ENCODE data around the gene TSPAN12. TPM values are rescaled to one million over a fixed set of nuclear protein-coding genes. Genes with fewer than 3 reads are reported as not detected.

Gene TSPAN12
- total RNA-seq, 1 experiment from 2014 or later = 17.7 TPM

DNA sequence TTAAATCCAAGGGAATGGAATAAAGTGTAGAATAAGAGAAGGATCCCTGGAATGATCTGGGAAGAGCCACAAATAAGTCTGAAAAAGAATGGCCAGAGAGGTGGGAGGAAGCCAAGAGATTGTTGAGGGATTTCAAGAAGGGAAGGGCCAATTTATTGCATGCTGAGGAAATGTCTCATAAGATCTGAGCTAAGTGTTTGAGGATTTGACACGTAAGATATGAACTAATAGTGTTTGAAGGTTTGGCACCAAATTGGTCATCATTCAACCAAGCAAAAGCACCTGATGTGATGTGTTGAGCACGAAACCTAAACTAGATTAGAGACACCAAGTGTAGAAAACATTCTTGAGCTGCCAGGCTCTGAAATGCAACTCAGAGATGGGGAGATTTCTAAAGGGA is 97.9 kb downstream of the TSPAN12 start:
- no peak for DNase-seq (ENCODE audit: low read depth)

DNA sequence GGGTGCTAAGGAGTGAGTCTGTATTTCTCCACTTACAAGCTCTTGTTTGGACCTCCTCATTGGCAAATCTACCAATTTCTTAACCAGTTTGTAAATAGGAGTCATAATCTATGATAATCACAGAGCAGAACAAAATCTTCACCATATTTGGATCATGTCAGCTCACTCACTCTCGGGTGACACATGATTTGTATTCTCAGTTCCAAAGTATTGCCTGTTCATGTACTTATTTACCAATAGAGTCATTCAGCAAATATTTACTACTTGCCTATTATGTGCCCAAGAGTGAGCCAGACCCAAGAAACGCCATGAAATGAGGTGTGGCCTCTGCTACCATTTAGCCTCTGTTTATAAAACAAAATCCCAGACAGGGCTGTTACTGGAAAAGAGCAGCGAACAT is 114.8 kb downstream of the TSPAN12 start:
- DNase-seq (ENCODE audit: low read depth) = no peak

DNA sequence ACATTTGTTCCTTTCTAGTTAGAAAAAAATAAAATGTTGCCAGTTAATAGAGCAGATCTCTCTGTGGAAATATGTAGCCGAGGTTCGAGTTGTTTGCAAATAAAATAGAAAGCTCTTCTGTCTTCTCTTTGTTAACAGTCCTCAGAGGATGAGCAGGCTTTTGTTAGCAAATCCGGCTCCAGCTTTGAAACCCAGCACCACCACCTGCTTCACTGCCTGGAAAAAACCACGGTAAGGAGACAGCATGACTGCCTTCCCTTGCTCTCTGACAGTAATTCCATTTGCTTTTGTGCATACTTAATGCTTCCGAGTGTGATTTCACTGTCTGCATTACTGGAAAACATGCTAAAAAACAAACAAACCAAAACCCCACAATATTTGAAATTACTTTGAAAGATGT is 115.6 kb downstream of the TSPAN12 start:
- DNase-seq (ENCODE audit: low read depth) = no peak

DNA sequence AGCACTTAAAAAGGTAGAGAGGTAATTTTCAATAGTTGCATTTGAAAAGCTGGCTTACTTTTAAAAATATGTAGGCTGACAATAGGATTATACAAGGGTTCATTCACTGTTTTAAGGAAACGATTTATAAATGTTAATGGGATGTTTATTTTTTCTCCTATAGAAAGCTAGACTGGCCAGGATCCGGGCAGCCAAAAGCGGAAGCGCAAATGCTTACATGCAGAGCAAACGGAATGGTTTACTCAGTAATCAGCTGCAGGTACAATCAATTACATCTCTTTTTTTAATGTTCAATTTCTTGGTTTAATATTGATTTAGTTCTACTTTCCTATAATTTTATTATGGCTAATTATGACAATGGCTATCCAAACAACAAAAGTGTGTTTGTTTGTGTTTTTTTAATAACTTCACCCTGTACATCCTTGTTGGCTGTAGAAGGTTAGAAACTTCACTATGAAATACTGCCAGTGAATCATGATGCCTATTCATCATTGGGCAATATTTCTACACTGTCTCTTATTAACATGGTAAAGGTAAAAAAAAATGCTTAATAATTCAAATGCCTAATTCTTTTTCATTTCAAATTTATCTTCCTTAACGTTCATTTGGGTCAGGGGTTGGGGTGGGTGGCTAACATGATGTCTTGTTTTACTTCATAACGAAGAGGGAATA is 116.4 kb downstream of the TSPAN12 start:
- no peak for DNase-seq (ENCODE audit: low read depth)

DNA sequence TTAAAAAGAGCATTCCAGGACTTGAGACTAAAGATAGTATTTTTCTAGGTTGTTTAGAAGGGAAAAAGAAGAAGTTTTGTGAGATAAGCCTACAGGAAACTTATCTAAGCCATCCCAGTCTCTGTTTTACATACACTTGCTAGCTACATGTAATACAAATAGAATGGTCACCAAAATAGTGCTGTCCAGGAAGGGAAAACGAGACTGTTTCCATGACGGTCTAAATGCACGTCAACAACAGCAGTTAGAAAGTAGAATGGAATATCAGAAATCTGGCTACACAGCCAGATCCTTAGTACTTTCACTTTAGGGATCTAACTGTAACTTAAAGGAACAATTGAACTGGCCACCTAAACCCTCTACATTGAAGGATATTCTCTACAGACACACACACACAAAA is 117.6 kb downstream of the TSPAN12 start:
- DNase-seq (ENCODE audit: low read depth) = peak; percentile 19

DNA sequence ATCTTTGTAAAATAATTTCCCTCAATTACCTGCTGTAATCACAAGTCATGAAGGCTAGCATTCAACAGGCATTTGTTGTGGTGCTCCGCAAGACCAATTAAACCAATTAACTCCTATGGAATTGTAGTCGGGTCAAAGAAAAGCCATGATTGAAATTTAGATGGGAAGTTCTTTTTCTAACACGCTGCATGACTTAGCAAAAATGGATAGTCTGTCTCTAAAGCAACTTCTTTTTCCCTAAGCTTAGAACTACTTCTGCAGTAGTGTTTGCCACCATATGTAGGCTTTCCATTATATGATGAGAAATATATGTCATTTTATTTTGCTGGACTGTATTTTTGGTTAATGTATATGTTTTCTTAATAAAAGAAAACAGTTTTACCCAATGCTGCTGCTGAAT is 119.1 kb downstream of the TSPAN12 start:
- no peak for DNase-seq (ENCODE audit: low read depth)

Other genes starting within 250 kb of the TSPAN12 start
- 23.7 and 33.1 TPM in 2 replicates for gene ING3, start 92.6 kb upstream of the TSPAN12 start, total RNA-seq (2014; rRNA removed; shearing (Covaris generic))
- 0.15 and 1.6 TPM in 2 replicates for gene CPED1, start 130.6 kb upstream of the TSPAN12 start, total RNA-seq (2014; rRNA removed; shearing (Covaris generic))

All from Daoy (cell line).